ENCODE measurements around the gene RGMB.

The RGMB gene

GRCh38 chr5:98767581-98767980 lies 5.9 kb upstream of the RGMB start:
- no peak overlapping the region for H3K4ac ChIP-seq (ENCODE audit: low read depth, low read length)
- no peaks in the 10 kb centered on the region for H3K9me3 ChIP-seq (ENCODE audit: insufficient read depth, low read depth, low read length)
- no peak overlapping the region for H2BK5ac ChIP-seq (ENCODE audit: low read depth, low read length, poor library complexity)
- H4K8ac ChIP-seq (ENCODE audit: low read depth, low read length): no peak overlapping the region
- H2BK12ac ChIP-seq (ENCODE audit: low read length): no peak overlapping the region
- peaks cover 3% of the 10 kb centered on the region for H3K79me1 ChIP-seq (ENCODE audit: low read length)
- no peak overlapping the region for H3K9ac ChIP-seq (ENCODE audit: low read length)
- no peak overlapping the region for H4K12ac ChIP-seq (ENCODE audit: low read depth, low read length)
- no CpG with 5 or more reads among the region's 2 CpGs for WGBS (ENCODE audit: extremely low coverage, insufficient coverage, insufficient read length)
- no peak overlapping the region for H3K27ac ChIP-seq (ENCODE audit: low read depth, low read length)
- H3K79me2 ChIP-seq (ENCODE audit: control insufficient read depth, insufficient read depth, low read length, poor library complexity): no peaks in the 10 kb centered on the region
- H2AK5ac ChIP-seq (ENCODE audit: low read length): no peak overlapping the region
- H2AFZ ChIP-seq (ENCODE audit: insufficient read depth, low read length, poor library complexity): no peak overlapping the region
- no peak overlapping the region for H3K18ac ChIP-seq (ENCODE audit: low read length)
- no peak overlapping the region for H3K4me3 ChIP-seq (ENCODE audit: low read depth, low read length)
- H2BK120ac ChIP-seq (ENCODE audit: insufficient read depth, low read length, poor library complexity): no peak overlapping the region
- no peak overlapping the region for H3K23ac ChIP-seq (ENCODE audit: low read length)
- no peak for DNase-seq
- H4K91ac ChIP-seq (ENCODE audit: low read depth, low read length): no peak overlapping the region
- no peak overlapping the region for H3K4me2 ChIP-seq (ENCODE audit: low read length)
- H3K27me3 ChIP-seq (ENCODE audit: insufficient read depth, low read length): peaks cover 14% of the 10 kb centered on the region
- no peaks in the 10 kb centered on the region for H3K36me3 ChIP-seq (ENCODE audit: control insufficient read depth in 1 of 2, insufficient read depth in 2 of 2, low read length in 2 of 2)
- H3K14ac ChIP-seq (ENCODE audit: low read length): no peak overlapping the region
- H3K4me1 ChIP-seq (ENCODE audit: control insufficient read depth in 1 of 2, insufficient read depth in 2 of 2, low read length in 2 of 2): peaks cover 3 to 8% of the 10 kb centered on the region in 2 experiments

DNA sequence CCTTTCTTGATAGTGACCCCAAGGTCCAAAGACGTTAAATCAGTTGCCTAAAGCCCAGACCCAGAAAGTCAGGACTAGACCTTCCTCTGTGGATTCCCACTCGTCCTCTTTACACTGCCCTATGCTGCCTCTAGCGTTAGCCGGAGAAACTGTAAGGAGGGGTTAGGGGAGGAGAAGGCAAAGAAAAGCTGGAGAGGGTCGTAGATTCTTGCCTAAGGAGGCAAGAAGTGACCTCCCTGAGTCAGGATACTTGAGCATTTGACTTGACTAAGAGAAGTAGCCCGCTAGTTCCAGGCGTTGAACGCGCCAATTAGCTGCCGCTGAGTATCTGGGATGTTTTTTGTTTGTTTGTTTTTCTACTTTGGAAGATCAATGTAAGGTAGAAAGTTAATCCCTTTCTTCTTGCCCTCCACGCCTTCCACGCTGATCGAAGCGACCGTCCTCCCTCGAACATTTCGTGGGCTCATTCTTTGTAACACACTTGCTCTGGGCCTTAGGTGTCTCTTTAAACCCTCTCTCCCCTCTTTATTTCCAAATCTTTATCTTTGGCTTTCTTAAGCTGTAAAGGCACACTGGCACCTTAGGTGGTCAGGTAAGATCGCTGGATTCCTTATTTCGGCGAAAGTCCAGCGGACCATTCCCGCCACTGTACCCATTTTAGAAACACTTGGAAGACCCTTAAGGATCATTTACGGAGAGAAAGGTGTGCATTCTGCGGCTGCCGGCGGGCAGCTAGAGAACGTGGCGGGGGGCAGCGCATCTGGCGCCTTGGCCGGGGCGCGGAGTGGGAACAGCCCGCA lies 5.1 kb upstream of the RGMB start:
- Histone ChIP-seq H3K9ac (ENCODE audit: low read length) (peak overlapping the region; percentile 31), H3K4me2 (ENCODE audit: low read length) (peak overlapping the region; percentile 99), H3K4me3 (ENCODE audit: low read depth, low read length) (peak overlapping the region; percentile 74), H3K79me1 (ENCODE audit: low read length) (peaks cover 5% of the 10 kb centered on the region), H2BK120ac (ENCODE audit: insufficient read depth, low read length, poor library complexity) (peak overlapping the region; percentile 52), H3K36me3 (ENCODE audit: control insufficient read depth in 1 of 2, insufficient read depth in 2 of 2, low read length in 2 of 2) (no peaks in the 10 kb centered on the region), H3K14ac (ENCODE audit: low read length) (peak overlapping the region; percentile 36), H2BK5ac (ENCODE audit: low read depth, low read length, poor library complexity) (no peak overlapping the region), H3K79me2 (ENCODE audit: control insufficient read depth, insufficient read depth, low read length, poor library complexity) (no peaks in the 10 kb centered on the region), H4K8ac (ENCODE audit: low read depth, low read length) (no peak overlapping the region), H2AFZ (ENCODE audit: insufficient read depth, low read length, poor library complexity) (peak overlapping the region; percentile 92), H3K27me3 (ENCODE audit: insufficient read depth, low read length) (peaks cover 14% of the 10 kb centered on the region), H3K4ac (ENCODE audit: low read depth, low read length) (no peak overlapping the region), H4K12ac (ENCODE audit: low read depth, low read length) (peak overlapping the region; percentile 64), H3K18ac (ENCODE audit: low read length) (no peak overlapping the region), H3K9me3 (ENCODE audit: insufficient read depth, low read depth, low read length) (no peaks in the 10 kb centered on the region), H2AK5ac (ENCODE audit: low read length) (no peak overlapping the region), H4K91ac (ENCODE audit: low read depth, low read length) (no peak overlapping the region), H3K23ac (ENCODE audit: low read length) (no peak overlapping the region), H3K4me1 (ENCODE audit: control insufficient read depth in 1 of 2, insufficient read depth in 2 of 2, low read length in 2 of 2) (peaks cover 3 to 8% of the 10 kb centered on the region in 2 experiments), H3K27ac (ENCODE audit: low read depth, low read length) (no peak overlapping the region), H2BK12ac (ENCODE audit: low read length) (no peak overlapping the region)
- peak; percentile 28 to 68 for DNase-seq
- WGBS (ENCODE audit: extremely low coverage, insufficient coverage, insufficient read length): no CpG with 5 or more reads among the region's 34 CpGs

GRCh38 chr5:98768960-98769209 lies 4.6 kb upstream of the RGMB start:
- H2BK12ac ChIP-seq (ENCODE audit: low read length): no peak overlapping the region
- no peaks in the 10 kb centered on the region for H3K36me3 ChIP-seq (ENCODE audit: control insufficient read depth in 1 of 2, insufficient read depth in 2 of 2, low read length in 2 of 2)
- peaks cover 3 to 8% of the 10 kb centered on the region in 2 experiments for H3K4me1 ChIP-seq (ENCODE audit: control insufficient read depth in 1 of 2, insufficient read depth in 2 of 2, low read length in 2 of 2)
- no peak overlapping the region for H4K91ac ChIP-seq (ENCODE audit: low read depth, low read length)
- H2AK5ac ChIP-seq (ENCODE audit: low read length): no peak overlapping the region
- H2BK5ac ChIP-seq (ENCODE audit: low read depth, low read length, poor library complexity): no peak overlapping the region
- H3K4ac ChIP-seq (ENCODE audit: low read depth, low read length): no peak overlapping the region
- H3K18ac ChIP-seq (ENCODE audit: low read length): no peak overlapping the region
- DNase-seq: no peak
- H3K9ac ChIP-seq (ENCODE audit: low read length): no peak overlapping the region
- H3K9me3 ChIP-seq (ENCODE audit: insufficient read depth, low read depth, low read length): no peaks in the 10 kb centered on the region
- no peak overlapping the region for H3K27ac ChIP-seq (ENCODE audit: low read depth, low read length)
- peak overlapping the region; percentile 52 for H2BK120ac ChIP-seq (ENCODE audit: insufficient read depth, low read length, poor library complexity)
- no peak overlapping the region for H3K23ac ChIP-seq (ENCODE audit: low read length)
- H2AFZ ChIP-seq (ENCODE audit: insufficient read depth, low read length, poor library complexity): peak overlapping the region; percentile 92
- peak overlapping the region; percentile 99 for H3K4me2 ChIP-seq (ENCODE audit: low read length)
- peaks cover 9% of the 10 kb centered on the region for H3K79me1 ChIP-seq (ENCODE audit: low read length)
- WGBS (ENCODE audit: extremely low coverage, insufficient coverage, insufficient read length): no CpG with 5 or more reads among the region's 31 CpGs
- H4K12ac ChIP-seq (ENCODE audit: low read depth, low read length): peak overlapping the region; percentile 64
- H3K14ac ChIP-seq (ENCODE audit: low read length): peak overlapping the region; percentile 36
- peak overlapping the region; percentile 74 for H3K4me3 ChIP-seq (ENCODE audit: low read depth, low read length)
- no peak overlapping the region for H4K8ac ChIP-seq (ENCODE audit: low read depth, low read length)
- peaks cover 1% of the 10 kb centered on the region for H3K79me2 ChIP-seq (ENCODE audit: control insufficient read depth, insufficient read depth, low read length, poor library complexity)
- H3K27me3 ChIP-seq (ENCODE audit: insufficient read depth, low read length): peaks cover 14% of the 10 kb centered on the region

DNA sequence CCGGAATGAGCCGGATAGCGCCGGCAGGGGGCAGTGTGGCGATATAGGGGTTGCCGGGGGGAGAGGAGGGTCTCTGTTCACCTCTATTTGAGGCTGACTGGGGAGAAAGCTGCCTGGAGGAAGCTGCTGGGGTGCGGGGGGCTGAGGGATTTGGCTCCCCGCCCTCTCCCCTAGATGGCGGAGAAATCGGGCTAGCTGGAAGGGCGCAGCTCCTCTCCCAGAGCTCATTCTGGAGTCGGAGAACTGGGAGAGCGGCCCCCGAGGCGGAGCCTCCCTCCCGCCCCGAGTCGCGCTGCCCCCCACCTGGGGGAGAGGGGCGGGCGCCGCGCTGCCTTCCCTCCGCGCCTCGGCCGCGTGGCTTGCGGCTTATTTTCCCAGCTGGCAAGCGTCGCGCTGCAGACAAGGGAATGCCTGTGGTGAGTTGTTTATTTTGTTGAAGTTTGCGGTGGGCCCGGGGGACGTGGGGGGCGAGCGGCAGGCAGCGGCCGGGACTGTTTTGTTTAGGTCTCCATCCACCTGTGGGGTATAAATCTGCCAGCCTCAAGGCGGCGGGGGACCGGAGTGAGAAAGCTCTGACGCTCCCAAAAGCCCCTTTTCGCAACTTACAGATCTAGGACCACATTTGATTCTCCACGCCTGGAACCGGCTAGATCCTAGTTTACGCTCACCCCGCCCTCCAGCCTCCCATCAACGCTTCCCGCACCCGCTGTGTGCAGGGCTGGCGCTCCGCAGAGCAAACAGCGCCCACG lies 4.1 kb upstream of the RGMB start:
- Histone ChIP-seq H3K4me2 (ENCODE audit: low read length) (peak overlapping the region; percentile 99), H3K79me2 (ENCODE audit: control insufficient read depth, insufficient read depth, low read length, poor library complexity) (peaks cover 5% of the 10 kb centered on the region), H3K4me1 (ENCODE audit: control insufficient read depth in 1 of 2, insufficient read depth in 2 of 2, low read length in 2 of 2) (peaks cover 3 to 8% of the 10 kb centered on the region in 2 experiments), H3K9me3 (ENCODE audit: insufficient read depth, low read depth, low read length) (no peaks in the 10 kb centered on the region), H3K79me1 (ENCODE audit: low read length) (peaks cover 13% of the 10 kb centered on the region), H3K4ac (ENCODE audit: low read depth, low read length) (no peak overlapping the region), H4K91ac (ENCODE audit: low read depth, low read length) (no peak overlapping the region), H4K8ac (ENCODE audit: low read depth, low read length) (no peak overlapping the region), H2BK120ac (ENCODE audit: insufficient read depth, low read length, poor library complexity) (no peak overlapping the region), H4K12ac (ENCODE audit: low read depth, low read length) (no peak overlapping the region), H3K4me3 (ENCODE audit: low read depth, low read length) (peak overlapping the region; percentile 74), H2BK12ac (ENCODE audit: low read length) (no peak overlapping the region), H3K27ac (ENCODE audit: low read depth, low read length) (no peak overlapping the region), H2AK5ac (ENCODE audit: low read length) (no peak overlapping the region), H3K9ac (ENCODE audit: low read length) (peak overlapping the region; percentile 32), H3K18ac (ENCODE audit: low read length) (no peak overlapping the region), H2AFZ (ENCODE audit: insufficient read depth, low read length, poor library complexity) (peak overlapping the region; percentile 92), H3K14ac (ENCODE audit: low read length) (no peak overlapping the region), H3K23ac (ENCODE audit: low read length) (no peak overlapping the region), H2BK5ac (ENCODE audit: low read depth, low read length, poor library complexity) (no peak overlapping the region), H3K27me3 (ENCODE audit: insufficient read depth, low read length) (peaks cover 14% of the 10 kb centered on the region), H3K36me3 (ENCODE audit: control insufficient read depth in 1 of 2, insufficient read depth in 2 of 2, low read length in 2 of 2) (no peaks in the 10 kb centered on the region)
- DNase-seq: peak; percentile 40 to 48
- WGBS (ENCODE audit: extremely low coverage, insufficient coverage, insufficient read length): no CpG with 5 or more reads among the region's 55 CpGs

All from trophoblast cell (in vitro differentiated cells and primary cell).